GM21619 (cell line): Measurements from ENCODE around the gene MEI1.
"Not testable (repeated sequence)": the region's sequence is repeated elsewhere in the genome, so short reads cannot be mapped to it uniquely, and the experiment has no call there.

Experiments used
- ATAC-seq: cut with Tn5 transposase; IDR thresholded peaks from one replicate; pipeline ENCODE4 v1.9.1; 2021; ENCODE audit not compliant: unreplicated experiment

Gene MEI1, protein sequence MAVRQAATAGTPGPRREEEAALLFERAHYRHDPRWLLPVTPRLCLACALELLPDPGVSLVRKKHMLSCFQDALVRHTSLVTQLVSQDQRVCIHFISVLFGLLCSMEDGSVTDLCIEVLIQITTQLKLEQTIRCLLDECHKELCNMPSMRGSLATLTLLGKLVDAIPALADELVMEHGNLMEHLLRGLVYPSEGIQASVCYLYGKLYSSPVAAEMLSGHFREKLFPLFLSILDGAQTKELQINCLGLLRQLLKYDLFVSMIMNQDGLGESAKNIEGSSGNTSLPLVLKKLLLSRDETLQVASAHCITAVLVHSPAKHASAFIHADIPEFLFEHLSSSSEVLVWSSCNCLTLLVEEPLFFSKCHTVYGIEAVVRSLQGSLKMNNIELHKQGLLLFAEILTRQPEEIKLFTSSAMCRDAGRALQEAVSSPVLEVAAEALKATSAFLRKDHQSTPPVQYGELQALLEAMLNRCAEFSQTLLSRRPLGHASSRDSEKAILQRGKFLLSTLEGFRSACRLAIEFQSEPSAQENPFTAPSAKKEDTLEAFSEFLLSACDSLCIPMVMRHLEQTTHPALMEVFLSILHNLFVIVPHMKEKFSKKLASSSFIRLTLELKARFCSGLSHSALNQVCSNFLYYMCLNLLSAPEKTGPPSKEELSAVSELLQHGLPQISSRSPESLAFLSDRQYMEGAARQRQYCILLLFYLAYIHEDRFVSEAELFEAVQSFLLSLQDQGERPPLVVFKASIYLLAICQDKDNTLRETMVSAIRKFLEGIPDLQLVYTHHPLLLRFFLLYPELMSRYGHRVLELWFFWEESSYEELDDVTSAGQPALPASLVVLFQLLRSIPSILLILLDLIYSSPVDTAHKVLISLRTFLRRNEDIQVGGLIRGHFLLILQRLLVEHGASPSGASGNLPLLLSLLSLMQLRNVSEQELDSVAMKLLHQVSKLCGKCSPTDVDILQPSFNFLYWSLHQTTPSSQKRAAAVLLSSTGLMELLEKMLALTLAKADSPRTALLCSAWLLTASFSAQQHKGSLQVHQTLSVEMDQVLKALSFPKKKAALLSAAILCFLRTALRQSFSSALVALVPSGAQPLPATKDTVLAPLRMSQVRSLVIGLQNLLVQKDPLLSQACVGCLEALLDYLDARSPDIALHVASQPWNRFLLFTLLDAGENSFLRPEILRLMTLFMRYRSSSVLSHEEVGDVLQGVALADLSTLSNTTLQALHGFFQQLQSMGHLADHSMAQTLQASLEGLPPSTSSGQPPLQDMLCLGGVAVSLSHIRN

DNA sequence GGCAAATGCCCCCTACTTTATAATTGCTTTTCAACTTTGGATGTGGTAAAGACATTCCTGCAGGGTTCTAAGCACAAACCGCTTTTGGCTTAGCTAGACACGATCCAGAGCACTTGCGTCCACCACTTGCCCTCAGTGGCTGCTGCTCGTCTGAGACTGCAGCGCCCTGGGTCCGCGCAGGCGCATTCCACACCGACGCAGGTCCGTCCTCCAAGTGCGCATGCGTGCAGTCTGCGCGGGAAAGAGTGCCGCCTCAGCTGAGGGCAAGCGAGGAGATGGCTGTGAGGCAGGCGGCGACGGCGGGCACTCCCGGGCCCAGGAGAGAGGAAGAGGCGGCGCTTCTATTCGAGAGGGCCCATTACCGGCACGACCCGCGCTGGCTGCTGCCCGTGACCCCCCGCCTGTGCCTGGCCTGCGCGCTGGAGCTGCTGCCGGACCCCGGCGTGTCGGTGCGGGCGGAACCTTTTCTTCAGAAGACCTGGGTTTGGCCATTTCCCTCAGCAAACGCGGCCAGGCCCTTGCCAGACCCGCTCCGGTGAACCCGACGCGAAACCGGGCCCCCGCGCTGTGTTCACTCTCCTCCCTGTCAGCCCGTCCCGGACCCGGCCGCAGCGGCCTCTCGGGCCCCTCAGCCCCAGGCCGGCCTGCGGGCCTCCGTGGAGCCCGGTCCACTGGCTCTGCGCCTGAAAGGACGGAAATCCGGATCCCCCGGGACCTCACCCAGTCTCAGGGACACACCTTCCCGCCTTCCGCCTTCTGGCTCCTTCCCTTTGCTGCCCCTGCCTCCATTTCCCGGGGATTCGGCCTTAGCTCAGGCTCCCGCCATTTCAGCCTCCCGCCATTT is at the start of gene MEI1:
Gene MEI1, plus strand, starts transcription at position 240 of the 844 bp plus-strand sequence. Its CDS starts 36 bp downstream, at position 276.
- no peak for ATAC-seq

DNA sequence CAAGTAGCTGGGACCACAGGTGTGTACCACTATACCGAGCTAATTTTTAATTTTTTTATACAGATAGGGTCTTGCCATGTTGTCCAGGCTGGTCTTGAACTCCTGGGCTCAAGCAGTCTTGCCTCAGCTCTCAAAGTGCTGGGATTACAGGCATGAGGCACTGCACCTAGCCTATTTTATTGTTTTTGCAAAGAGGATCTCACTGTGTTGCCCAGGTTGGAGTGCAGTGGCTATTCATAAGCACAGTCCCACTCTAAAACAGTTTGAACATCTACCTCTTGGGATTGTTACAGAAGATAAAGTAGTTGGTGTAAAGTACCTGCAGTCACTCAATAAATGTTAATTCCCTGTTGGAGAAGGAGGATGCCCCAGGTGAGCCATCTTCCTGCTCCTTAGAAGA is 49.1 kb upstream of the MEI1 start:
- no peak for ATAC-seq

DNA sequence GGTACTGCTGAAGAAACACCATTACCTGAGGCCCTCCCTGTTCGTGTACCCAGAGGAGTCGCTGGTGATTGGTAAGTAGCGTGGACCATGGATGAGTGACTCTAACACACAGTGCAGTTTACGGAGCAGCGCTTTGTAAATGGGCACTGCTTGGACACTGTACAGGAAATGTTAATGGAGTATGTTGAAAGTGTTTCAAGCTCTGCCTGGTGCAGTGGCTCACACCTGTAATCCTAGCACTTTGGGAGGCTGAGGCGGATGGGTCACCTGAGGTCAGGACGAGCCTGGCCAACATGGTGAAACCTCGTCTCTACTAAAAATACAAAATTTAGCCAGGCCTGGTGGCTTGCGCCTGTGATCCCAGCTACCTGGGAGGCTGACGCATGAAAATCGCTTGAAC is 48.5 kb upstream of the MEI1 start:
- no peak for ATAC-seq

DNA sequence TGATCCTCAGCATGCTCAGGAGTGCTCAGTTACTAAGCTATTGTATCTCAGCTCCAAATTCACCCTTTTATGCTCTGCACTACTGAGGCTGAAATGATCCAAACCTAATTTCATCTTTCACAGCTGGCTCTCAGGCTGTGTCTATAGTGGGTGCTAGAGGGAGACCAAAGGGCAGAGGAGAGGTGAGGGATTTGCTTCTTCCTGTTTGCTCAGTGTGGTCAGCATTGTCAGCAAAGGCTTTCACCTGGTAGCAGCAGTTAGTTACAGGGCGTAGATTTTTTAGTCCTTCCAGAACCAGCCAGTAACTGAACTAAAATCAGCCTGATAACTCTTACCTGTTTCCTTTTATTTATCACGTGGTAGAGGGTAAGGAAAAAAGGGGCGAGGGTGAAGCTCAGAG is 45.0 kb upstream of the MEI1 start:
- ATAC-seq = no peak

DNA sequence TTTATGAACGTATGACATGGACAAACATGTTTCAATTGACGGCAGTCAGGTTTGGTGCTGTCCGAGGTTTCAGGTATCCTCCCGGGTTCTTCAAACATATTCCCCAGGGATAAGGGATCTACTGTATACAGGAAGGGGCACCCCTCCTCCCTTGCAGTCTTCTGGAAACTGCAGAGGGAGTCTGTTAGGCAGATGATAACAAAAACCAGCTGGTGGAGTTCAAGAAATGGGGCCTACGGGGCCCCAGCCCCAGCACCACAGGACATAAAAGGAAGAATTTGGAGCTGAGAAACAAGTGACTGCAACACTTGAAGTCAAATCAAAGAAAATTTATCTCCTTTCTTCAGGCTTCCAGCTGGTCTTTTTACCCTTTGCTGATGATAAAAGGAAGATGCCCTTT is 42.7 kb upstream of the MEI1 start:
- ATAC-seq = no peak

DNA sequence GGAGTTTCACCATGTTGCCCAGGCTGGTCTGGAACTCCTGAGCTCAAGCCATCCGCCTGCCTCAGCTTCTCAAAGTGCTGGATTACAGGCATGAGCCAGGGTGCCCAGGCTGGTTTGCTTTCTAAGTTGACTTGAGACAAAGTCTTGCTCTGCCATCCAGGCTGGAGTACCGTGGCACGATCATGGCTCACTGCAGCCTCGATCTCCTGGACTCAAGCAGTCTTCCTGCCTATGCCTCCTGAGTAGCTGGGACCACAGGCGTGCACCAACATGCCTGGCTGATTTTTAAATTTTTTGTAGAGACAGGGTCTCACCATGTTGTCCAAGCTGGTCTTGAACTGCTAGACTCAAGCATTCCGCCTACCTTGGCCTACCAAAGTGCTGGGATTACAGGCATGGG is 41.6 kb upstream of the MEI1 start:
- no peak for ATAC-seq

DNA sequence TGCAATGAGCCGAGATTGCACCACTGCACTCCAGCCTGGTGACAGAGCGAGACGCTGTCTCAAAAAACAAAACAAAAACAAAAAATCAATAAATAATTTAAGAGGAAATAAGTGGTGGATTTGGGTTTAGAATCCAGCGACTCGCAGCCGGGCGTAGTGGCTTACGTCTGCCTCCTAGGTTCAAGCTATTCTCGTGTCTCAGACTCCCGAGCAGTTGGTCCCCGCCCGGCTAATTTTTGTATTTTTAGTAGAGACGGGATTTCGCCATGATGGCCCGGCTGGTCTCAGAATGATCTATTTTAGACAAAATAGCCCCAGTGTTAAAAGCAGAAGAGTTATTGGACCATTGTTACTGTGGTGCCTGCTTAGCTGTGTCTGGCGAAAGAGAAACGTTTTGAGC is 40.4 kb upstream of the MEI1 start:
- no peak for ATAC-seq

DNA sequence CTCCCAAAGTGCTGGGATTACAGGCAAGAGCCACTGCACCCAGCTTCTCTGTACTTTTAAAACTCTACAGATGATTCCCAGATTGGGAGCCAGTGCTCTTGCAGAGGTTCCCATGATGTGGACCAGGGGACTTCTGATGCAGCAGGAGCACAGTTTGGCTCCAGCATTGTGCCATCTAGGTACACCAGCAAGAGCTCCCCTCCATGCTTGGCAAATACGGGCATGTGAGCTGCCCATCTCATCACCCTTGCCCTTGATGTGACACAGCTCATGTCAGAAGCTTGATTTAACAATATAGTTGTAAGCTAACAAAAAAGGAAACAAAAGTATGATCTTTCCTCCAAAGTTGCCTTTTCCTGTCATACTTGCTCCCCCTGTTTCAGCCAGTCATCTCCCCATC is 39.4 kb upstream of the MEI1 start:
- no peak for ATAC-seq

DNA sequence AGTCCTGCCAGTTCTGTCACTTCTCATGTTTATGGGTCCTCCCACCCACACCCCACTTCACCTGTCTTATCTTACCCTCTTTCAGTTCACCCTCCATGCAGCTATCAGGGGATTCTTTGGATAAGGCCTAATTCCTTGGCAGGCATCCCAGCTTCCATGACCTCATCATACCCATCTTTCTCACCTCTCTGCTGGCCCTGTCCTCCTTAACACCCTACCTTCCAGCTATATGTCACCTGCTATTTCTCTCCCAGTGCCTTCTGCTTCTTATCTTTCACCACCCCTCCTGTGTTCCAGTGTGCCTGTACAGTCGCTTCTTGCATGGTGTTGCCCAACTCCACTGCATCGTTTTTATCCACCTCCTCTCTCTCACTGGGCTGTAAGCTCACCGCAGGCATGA is 38.9 kb upstream of the MEI1 start:
- ATAC-seq = no peak

DNA sequence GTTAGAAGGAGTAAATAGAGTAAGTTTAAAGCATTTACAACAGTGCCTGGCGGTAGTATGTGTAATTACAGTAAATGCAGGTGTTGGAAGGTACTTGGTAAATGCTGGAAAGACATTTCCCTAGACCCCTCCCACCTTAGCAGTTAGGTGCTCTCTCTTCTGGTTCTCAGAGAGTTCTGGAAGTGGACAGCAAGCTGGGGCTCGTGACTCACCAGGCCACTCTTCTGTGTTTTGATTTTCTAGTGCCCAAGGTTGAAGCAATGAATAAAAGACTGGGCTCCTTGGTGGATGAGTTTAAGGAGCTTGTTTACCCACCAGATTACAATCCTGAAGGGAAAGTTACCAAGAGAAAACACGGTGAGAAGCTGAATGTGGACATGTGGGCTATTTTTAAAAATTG is 38.2 kb upstream of the MEI1 start:
- ATAC-seq = no peak

DNA sequence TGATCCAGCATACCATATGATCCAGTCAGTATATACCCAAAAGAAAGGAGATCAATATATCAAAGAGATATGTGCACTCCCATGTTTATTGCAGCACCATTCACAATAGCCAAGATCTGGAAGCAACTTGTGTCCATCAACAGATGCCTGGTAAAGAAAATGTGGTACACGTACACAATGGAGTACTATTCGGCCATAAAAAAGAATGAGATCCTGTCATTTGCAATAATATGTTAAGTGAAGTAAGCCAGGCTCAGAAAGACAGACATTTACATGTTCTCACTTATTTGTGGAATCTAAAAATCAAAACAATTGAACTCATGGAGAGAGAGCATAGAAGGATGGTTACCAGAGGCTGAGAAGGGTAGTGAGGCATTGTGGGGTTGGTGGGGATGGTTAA is 37.6 kb upstream of the MEI1 start:
- no peak for ATAC-seq

DNA sequence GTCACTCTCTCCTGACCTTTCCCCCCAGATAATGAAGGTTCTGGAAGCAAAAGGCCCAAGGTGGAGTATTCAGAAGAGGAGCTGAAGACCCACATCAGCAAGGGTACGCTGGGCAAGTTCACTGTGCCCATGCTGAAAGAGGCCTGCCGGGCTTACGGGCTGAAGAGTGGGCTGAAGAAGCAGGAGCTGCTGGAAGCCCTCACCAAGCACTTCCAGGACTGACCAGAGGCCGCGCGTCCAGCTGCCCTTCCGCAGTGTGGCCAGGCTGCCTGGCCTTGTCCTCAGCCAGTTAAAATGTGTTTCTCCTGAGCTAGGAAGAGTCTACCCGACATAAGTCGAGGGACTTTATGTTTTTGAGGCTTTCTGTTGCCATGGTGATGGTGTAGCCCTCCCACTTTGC is 35.7 kb upstream of the MEI1 start:
- not testable (repeated sequence) for ATAC-seq

DNA sequence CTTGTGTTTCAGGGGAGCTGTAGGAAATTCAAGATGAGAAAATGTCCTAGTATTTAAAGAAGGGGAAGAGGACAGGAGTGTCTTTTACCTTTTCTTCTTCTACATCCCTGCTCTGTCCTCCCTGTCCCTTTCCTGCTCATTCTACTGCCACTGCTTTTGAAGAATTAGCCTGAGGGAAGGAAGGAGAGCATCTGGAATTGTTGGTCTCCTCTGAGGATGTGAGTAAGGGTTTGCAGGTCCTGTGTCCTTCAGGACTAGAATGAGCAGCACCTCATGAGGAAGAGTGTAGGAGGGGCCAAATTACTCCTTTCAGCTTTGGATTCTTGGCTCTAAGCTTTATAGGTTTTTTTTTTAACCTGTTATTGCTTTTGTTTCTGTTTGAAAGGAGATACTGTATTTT is 34.8 kb upstream of the MEI1 start:
- no peak for ATAC-seq

DNA sequence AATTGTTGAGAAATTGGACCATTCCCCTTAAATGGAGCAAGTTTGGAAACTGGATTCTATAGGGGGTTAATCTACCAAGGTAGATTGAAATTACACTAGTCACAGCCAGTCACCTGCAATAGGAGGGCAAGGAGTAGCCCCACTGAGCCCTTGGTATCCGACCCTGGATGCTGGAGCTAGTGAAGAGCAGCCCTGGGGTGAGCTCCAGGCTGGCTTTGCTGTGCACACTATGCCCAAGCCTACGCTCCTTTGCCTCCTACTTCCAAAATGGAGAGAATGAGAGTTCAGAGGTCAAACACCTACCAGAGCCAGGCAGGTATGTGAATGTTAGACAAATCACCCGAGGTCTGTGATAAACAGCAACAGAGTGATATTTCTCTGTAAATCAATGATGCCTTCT is 34.4 kb upstream of the MEI1 start:
- no peak for ATAC-seq

DNA sequence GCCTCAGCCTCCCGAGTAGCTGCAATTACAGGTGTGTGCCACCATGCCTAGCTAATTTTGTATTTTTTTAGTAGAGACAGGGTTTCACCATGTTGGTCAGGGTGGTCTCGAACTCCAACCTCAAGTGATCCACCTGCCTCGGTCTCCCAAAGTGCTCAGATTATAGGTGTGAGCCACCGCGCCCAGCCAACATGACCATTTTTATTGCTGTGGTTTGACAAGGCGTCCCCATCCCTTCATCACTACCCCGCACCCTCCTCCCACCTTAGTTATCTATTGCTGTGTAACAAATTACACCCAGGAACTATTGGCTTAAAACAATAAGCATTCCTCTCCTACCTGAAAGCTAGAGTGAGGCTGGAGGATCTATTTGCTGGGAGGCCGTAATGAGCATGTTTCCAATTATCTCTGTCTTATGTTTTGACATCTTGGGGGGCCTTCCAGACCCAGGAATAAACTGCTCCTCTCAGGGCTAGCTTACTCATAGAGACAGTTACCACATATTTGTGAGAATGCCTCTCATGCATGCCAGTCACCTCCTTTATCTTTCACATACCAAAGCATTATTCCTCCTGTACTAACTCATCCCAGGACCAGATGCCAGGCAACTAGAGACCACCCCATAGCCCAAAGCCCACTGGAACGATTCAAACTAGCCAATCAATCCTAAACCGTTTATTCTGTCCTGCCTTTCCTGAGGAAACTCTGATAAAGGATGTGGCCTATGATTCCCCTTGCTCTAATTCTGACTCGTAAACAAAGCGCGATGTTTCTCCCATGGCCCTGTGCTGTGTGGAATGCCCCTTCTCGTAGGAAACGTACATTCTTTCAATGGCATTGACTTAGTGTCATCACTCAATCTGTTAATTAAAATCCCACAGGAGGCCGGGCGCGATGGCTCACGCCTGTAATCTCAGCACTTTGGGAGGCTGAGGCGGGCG is 30.1 kb upstream of the MEI1 start:
- ATAC-seq = no peak

DNA sequence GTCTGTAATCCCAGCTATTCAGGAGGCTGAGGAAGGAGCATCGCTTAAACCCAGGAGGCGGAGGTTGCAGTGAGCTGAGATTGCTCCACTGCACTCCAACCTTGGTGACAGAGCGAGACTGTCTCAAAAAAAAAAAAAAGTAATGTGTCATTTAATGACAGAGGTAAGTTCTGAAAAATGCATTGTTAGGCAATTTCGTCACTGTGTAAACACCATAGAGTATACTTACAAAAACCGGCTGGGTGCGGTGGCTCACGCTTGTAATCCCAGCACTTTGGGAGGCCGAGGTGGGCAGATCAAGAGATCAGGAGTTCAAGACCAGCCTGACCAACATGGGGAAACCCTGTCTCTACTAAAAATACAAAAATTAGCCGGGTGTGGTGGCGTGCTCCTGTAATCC is 27.2 kb upstream of the MEI1 start:
- not testable (repeated sequence) for ATAC-seq

DNA sequence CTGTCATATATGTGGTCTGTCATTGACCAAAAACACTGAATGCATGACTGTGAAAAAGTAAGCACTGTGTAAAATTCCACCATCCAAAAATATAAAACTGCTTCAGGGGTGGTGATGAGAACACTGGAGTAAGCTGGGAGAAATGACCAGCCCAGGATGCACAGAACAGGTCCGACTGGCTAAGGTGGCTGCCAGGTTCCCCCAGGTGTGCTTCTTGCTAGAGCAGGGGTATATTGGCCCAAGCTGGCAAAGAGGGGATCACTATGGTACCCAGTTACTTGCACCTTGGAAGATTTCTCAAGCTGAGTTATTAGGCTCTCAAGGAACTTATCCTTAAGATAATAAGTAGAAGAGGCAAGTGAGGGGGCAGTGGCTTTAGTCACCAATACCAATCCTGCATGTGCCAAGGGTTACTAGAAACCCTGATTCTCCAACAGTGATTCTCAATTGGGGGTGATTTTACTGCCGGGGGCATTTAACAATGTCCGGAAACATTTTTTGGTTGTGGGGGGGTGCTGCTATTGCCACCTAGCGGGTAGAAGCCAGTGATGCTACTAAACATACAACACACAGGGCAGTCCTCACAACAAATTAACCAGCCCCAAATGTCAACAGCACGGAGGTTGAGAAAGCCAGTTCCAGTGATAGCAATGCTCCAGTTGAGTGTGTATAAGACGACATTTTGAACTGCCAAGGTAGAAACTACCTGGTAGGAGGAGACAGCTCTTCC is 26.4 kb upstream of the MEI1 start:
- ATAC-seq = no peak

DNA sequence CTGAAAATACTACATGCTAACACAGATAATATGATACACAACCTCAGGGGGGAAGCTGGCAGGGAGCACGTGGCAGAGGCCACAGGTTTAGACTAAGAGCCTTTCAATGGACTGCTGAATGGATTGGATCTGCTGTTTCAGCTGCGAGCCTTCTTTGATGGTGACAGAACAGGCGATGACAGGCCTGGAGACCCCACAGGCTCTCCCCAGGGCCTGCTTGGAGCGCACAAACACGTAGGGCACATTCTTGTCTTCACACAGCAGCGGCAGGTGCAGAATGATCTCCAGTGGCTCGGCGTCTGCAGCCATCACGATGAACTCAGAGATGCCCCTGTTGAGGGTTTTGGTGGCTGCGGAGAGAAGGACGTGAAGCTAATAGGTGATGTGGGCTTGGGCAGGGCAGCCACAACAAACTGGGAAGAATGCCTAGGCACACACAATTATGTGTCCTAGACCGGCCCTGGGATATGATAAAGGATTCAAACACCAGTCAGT is 24.4 kb upstream of the MEI1 start:
- no peak for ATAC-seq

DNA sequence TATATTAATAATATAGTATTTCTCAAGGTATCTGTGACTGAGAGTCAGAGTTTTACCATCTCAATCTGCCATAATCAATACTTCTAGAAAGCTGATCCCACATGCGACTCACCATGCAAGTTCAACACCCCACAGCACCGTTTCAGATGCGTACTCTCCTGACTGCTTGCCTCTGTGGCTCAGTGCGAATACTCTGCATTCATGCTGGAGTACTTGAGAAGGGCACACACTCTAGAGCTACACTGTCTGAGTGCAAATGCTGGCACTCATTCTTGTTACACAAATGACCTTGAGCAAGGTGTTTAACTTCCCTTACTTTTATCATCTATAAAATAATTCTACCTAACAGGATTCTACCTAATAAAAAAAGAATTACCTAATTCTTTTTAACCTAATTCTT is 23.2 kb upstream of the MEI1 start:
- no peak for ATAC-seq
